Esophagus squamous epithelium (tissue), 5 donors: ENCODE data around the gene KRTAP10-7. TPM values are rescaled to one million over a fixed set of nuclear protein-coding genes. Genes with fewer than 3 reads are reported as not detected.

Experiments used
- DNase-seq: peaks from one replicate; lab custom pipeline; 2025; lab: John Stamatoyannopoulos, UW
- H3K27ac ChIP-seq, 4 donors: fragments of 200-600 bp; sonication (generic); one replicate each; pipeline ENCODE4 v1.5.1; 2016 to 2019; ENCODE audit warnings: mild to moderate bottlenecking in 1 of 4
- H3K27me3 ChIP-seq, 4 donors: fragments of 200-600 bp; sonication (generic); 1 replicate in 3 of 4; 2 replicates in 1 of 4; pipeline versions ENCODE4 v1.5.1 to v1.6.0; 2017 to 2021; ENCODE audit warnings: antibody characterized with exemption in 1 of 4
- H3K36me3 ChIP-seq, 3 donors: fragments of 200-600 bp; sonication (generic); one replicate each; pipeline ENCODE4 v1.5.1; 2016 to 2019
- H3K4me1 ChIP-seq, 3 donors: fragments of 200-600 bp; sonication (generic); one replicate each; pipeline ENCODE4 v1.5.1; 2017 to 2019
- H3K4me3 ChIP-seq, 4 donors: fragments of 200-600 bp; sonication (generic); 1 replicate in 3 of 4; 2 replicates in 1 of 4; pipeline ENCODE4 v1.5.1; 2016 to 2019; ENCODE audit warnings: mild to moderate bottlenecking in 2 of 4, moderate library complexity in 1 of 4
- H3K9me3 ChIP-seq, 3 donors: fragments of 200-600 bp; sonication (generic); one replicate each; pipeline ENCODE4 v1.5.1; 2016 to 2019
- CTCF ChIP-seq, 6 experiments: fragments of 450-650 bp in 4 of 6; fragments of 200-600 bp in 2 of 6; sonication (generic) in 2 of 6; IDR thresholded peaks; one replicate each; pipeline ENCODE4 v1.5.1; 2016 to 2019; ENCODE audit warnings: antibody characterized with exemption in 6 of 6, mild to moderate bottlenecking in 4 of 6, moderate library complexity in 4 of 6
- POLR2A ChIP-seq, 4 donors: fragments of 450-650 bp; IDR thresholded peaks; one replicate each; pipeline ENCODE4 v1.6.1; 2017; ENCODE audit warnings: antibody characterized with exemption in 4 of 4, mild to moderate bottlenecking in 4 of 4, moderate library complexity in 3 of 4
- WGBS, 2 donors: methylation state at CpG; one replicate each; pipeline ENCODE4 v1.1.5; 2018; 5-methylcytosine and 5-hydroxymethylcytosine counted together
- intact Hi-C: fragments of 100-400 bp; cut with DNase I; formaldehyde crosslinking; loops from one replicate; pipeline ENCODE4 v1.15.0; 2022
- total RNA-seq, 4 donors: library from RNA; depleted of rRNA; stranded (reverse); fragments of >200 nt; gene quantifications; one replicate each; pipeline ENCODE4 v1.1.0, GENCODE V29; 2016
- donor health status: DM: yes; HTN: yes; CAD: no.

Gene KRTAP10-7
- total RNA-seq, 4 donors from 2014 or later: not detected

- peaks cover 0 to 20% (median 0%) of the 10 kb centered on the region in 3 donors for H3K9me3 ChIP-seq
- H3K27me3 ChIP-seq: peaks cover 0 to 66% (median 0%) of the 10 kb centered on the region in 4 donors
- H3K36me3 ChIP-seq: no peaks in the 10 kb centered on the region
- WGBS, 2 donors: 78 to 100% methylated on average over 1 to 5 of the region's 20 CpGs
- no peaks in the 10 kb centered on the region for H3K4me1 ChIP-seq
- intact Hi-C loops: no loop called here
- DNase-seq: no peak
- no peak overlapping the region for H3K4me3 ChIP-seq
- no peak overlapping the region for H3K27ac ChIP-seq
- TF ChIP-seq POLR2A (IDR thresholded peaks at IDR 0.05) (no peak), CTCF (IDR thresholded peaks at IDR 0.05) (no peak)
Measured at GRCh38 chr21:44614161-44614631, 13.8 kb downstream of the KRTAP10-7 start.

GRCh38 chr21:44614961-44615391 lies 14.6 kb downstream of the KRTAP10-7 start:
- TF ChIP-seq CTCF (IDR thresholded peaks at IDR 0.05): no peak
- no peak for TF ChIP-seq POLR2A (IDR thresholded peaks at IDR 0.05)
- intact Hi-C loops: no loop called here
- WGBS, 2 donors: 59 to 79% methylated on average over 7 to 26 of the region's 28 CpGs
- H3K4me3 ChIP-seq: no peak overlapping the region
- H3K36me3 ChIP-seq: no peaks in the 10 kb centered on the region
- H3K9me3 ChIP-seq: peaks cover 0 to 21% (median 0%) of the 10 kb centered on the region in 3 donors
- no peaks in the 10 kb centered on the region for H3K4me1 ChIP-seq
- DNase-seq: no peak
- H3K27me3 ChIP-seq: peaks cover 0 to 64% (median 0%) of the 10 kb centered on the region in 4 donors
- no peak overlapping the region for H3K27ac ChIP-seq

GRCh38 chr21:44615466-44615865 lies 15.1 kb downstream of the KRTAP10-7 start:
- intact Hi-C loops: no loop called here
- H3K4me3 ChIP-seq: no peak overlapping the region
- TF ChIP-seq POLR2A (IDR thresholded peaks at IDR 0.05) (no peak), CTCF (IDR thresholded peaks at IDR 0.05) (no peak)
- no peaks in the 10 kb centered on the region for H3K4me1 ChIP-seq
- peaks cover 0 to 64% (median 0%) of the 10 kb centered on the region in 4 donors for H3K27me3 ChIP-seq
- DNase-seq: no peak
- H3K27ac ChIP-seq: no peak overlapping the region
- H3K36me3 ChIP-seq: no peaks in the 10 kb centered on the region
- WGBS, 2 donors: 54 to 71% methylated on average over 6 of the region's 8 CpGs
- H3K9me3 ChIP-seq: peaks cover 0 to 19% (median 0%) of the 10 kb centered on the region in 3 donors

- Histone ChIP-seq H3K27me3 (peaks cover 0 to 64% (median 0%) of the 10 kb centered on the region in 4 donors), H3K27ac (no peak overlapping the region), H3K9me3 (peaks cover 0 to 13% (median 0%) of the 10 kb centered on the region in 3 donors), H3K36me3 (no peaks in the 10 kb centered on the region), H3K4me3 (no peak overlapping the region), H3K4me1 (no peaks in the 10 kb centered on the region)
- intact Hi-C loops: no loop called here
- no peak for TF ChIP-seq POLR2A (IDR thresholded peaks at IDR 0.05)
- no peak for TF ChIP-seq CTCF (IDR thresholded peaks at IDR 0.05)
- WGBS, 2 donors: 18 to 73% methylated on average over 3 of the region's 17 CpGs
- no peak for DNase-seq
Measured at GRCh38 chr21:44615911-44616590, 15.7 kb downstream of the KRTAP10-7 start.

- Histone ChIP-seq H3K36me3 (no peaks in the 10 kb centered on the region), H3K4me3 (no peak overlapping the region), H3K27ac (no peak overlapping the region), H3K27me3 (peaks cover 0 to 64% (median 0%) of the 10 kb centered on the region in 4 donors), H3K4me1 (no peaks in the 10 kb centered on the region), H3K9me3 (peaks cover 0 to 10% (median 0%) of the 10 kb centered on the region in 3 donors)
- TF ChIP-seq CTCF (IDR thresholded peaks at IDR 0.05): no peak
- no peak for TF ChIP-seq POLR2A (IDR thresholded peaks at IDR 0.05)
- intact Hi-C loops: no loop called here
- WGBS, 2 donors: 35 to 43% methylated on average over 4 to 15 of the region's 16 CpGs
- no peak for DNase-seq
Measured at GRCh38 chr21:44616591-44616926, 16.2 kb downstream of the KRTAP10-7 start.
